ENCODE results near the gene MED13L. TPM values are rescaled to one million over a fixed set of nuclear protein-coding genes. Genes with fewer than 3 reads are reported as not detected.

MED13L gene
- total RNA-seq, 1 donor from 2014 or later: 97.7 TPM

GRCh38 chr12:115960868-115961802 lies 316.4 kb downstream of the MED13L start:
- H3K27ac Mint-ChIP-seq: no peak overlapping the region
- H3K4me1 Mint-ChIP-seq (ENCODE audit: unreplicated experiment): peaks cover 5% of the 10 kb centered on the region
- H3K27me3 Mint-ChIP-seq: no peaks in the 10 kb centered on the region
- no peak for DNase-seq (ENCODE audit: extremely low spot score, unreplicated experiment)
- no peak overlapping the region for H3K4me3 Mint-ChIP-seq
- peaks cover 42% of the 10 kb centered on the region for H3K36me3 Mint-ChIP-seq
- TF ChIP-seq CTCF (conservative IDR thresholded peaks at IDR 0.05): no peak
- no peaks in the 10 kb centered on the region for H3K9me3 Mint-ChIP-seq

GRCh38 chr12:115957686-115958290 lies 319.7 kb downstream of the MED13L start:
- Mint-ChIP-seq H3K27ac (no peak overlapping the region), H3K4me3 (no peak overlapping the region), H3K9me3 (no peaks in the 10 kb centered on the region), H3K36me3 (peaks cover 22% of the 10 kb centered on the region), H3K27me3 (no peaks in the 10 kb centered on the region), H3K4me1 (ENCODE audit: unreplicated experiment) (peaks cover 5% of the 10 kb centered on the region)
- no peak for DNase-seq (ENCODE audit: extremely low spot score, unreplicated experiment)
- no peak for TF ChIP-seq CTCF (conservative IDR thresholded peaks at IDR 0.05)

GRCh38 chr12:115956659-115957058 lies 320.8 kb downstream of the MED13L start:
- H3K4me1 Mint-ChIP-seq (ENCODE audit: unreplicated experiment): peaks cover 5% of the 10 kb centered on the region
- no peak for DNase-seq (ENCODE audit: extremely low spot score, unreplicated experiment)
- peak overlapping the region; percentile 62 for H3K27ac Mint-ChIP-seq
- peaks cover 19% of the 10 kb centered on the region for H3K36me3 Mint-ChIP-seq
- H3K4me3 Mint-ChIP-seq: peak overlapping the region; percentile 10
- H3K27me3 Mint-ChIP-seq: no peaks in the 10 kb centered on the region
- TF ChIP-seq CTCF (conservative IDR thresholded peaks at IDR 0.05): no peak
- no peaks in the 10 kb centered on the region for H3K9me3 Mint-ChIP-seq

GRCh38 chr12:115956236-115956635 lies 321.3 kb downstream of the MED13L start:
- H3K27ac Mint-ChIP-seq: peak overlapping the region; percentile 62
- H3K36me3 Mint-ChIP-seq: peaks cover 15% of the 10 kb centered on the region
- H3K4me3 Mint-ChIP-seq: peak overlapping the region; percentile 10
- no peaks in the 10 kb centered on the region for H3K9me3 Mint-ChIP-seq
- no peak for DNase-seq (ENCODE audit: extremely low spot score, unreplicated experiment)
- peaks cover 5% of the 10 kb centered on the region for H3K4me1 Mint-ChIP-seq (ENCODE audit: unreplicated experiment)
- TF ChIP-seq CTCF (conservative IDR thresholded peaks at IDR 0.05): no peak
- H3K27me3 Mint-ChIP-seq: no peaks in the 10 kb centered on the region

GRCh38 chr12:115953450-115953849 lies 324.0 kb downstream of the MED13L start:
- H3K27ac Mint-ChIP-seq: no peak overlapping the region
- TF ChIP-seq CTCF (conservative IDR thresholded peaks at IDR 0.05): no peak
- no peaks in the 10 kb centered on the region for H3K9me3 Mint-ChIP-seq
- H3K27me3 Mint-ChIP-seq: no peaks in the 10 kb centered on the region
- H3K36me3 Mint-ChIP-seq: peaks cover 10% of the 10 kb centered on the region
- H3K4me3 Mint-ChIP-seq: no peak overlapping the region
- DNase-seq (ENCODE audit: extremely low spot score, unreplicated experiment): no peak
- H3K4me1 Mint-ChIP-seq (ENCODE audit: unreplicated experiment): peaks cover 5% of the 10 kb centered on the region

Data from type B pancreatic cell (in vitro differentiated cells).